Measurements from ENCODE around the gene HBZ. TPM values are rescaled to one million over a fixed set of nuclear protein-coding genes. Genes with fewer than 3 reads are reported as not detected.
A peak's percentile ranks its signal among the peaks of the same experiment; 100 is the strongest.

The HBZ gene
- total and polyA plus RNA-seq, 8 donors: not detected

- peaks cover 18 to 48% (median 31%) of the 10 kb centered on the region in 4 donors for H3K4me1 ChIP-seq
- 37 to 69% (median 44%) methylated on average over 9 to 11 of the region's 11 CpGs for WGBS, 5 donors
- H3K36me3 ChIP-seq: no peaks in the 10 kb centered on the region
- H3K4me3 ChIP-seq: no peak overlapping the region
- no peaks in the 10 kb centered on the region for H3K9me3 ChIP-seq
- DNase-seq: no peak
- intact Hi-C loops (cut with DNase I; ENCODE audit: low total_unique reads): no loop called here
- TF ChIP-seq EP300 (IDR thresholded peaks at IDR 0.05): no peak
- TF ChIP-seq POLR2AphosphoS5 (IDR thresholded peaks at IDR 0.05): no peak
- TF ChIP-seq POLR2A (IDR thresholded peaks at IDR 0.05): no peak
- no peak for TF ChIP-seq CTCF (IDR thresholded peaks at IDR 0.05)
- peaks cover 29 to 79% (median 69%) of the 10 kb centered on the region in 3 donors for H3K27me3 ChIP-seq
- no peak overlapping the region for H3K27ac ChIP-seq
Observed at GRCh38 chr16:177981-178667, 25.7 kb downstream of the HBZ start.

DNA sequence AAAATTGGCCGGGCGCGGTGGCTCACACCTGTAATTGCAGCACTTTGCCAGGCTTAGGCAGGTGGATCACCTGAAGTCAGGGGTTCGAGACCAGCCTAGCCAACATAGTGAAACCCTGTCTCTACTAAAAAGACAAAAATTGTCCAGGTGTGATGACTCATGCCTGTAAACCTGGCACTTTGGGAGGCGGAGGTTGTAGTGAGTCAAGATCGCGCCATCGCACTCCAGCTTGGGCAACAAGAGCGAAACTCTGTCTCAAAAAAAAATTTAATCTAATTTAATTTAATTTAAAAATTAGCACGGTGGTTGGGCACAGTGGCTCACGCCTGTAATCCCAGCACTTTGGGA is 26.2 kb downstream of the HBZ start:
- Histone ChIP-seq H3K4me1 (peaks cover 18 to 44% (median 29%) of the 10 kb centered on the region in 4 donors), H3K4me3 (no peak overlapping the region), H3K36me3 (no peaks in the 10 kb centered on the region), H3K27me3 (peaks cover 29 to 74% (median 64%) of the 10 kb centered on the region in 3 donors), H3K27ac (no peak overlapping the region), H3K9me3 (no peaks in the 10 kb centered on the region)
- intact Hi-C loops (cut with DNase I; ENCODE audit: low total_unique reads): no loop called here
- TF ChIP-seq EP300 (IDR thresholded peaks at IDR 0.05): no peak
- no peak for TF ChIP-seq POLR2A (IDR thresholded peaks at IDR 0.05)
- TF ChIP-seq CTCF (IDR thresholded peaks at IDR 0.05): no peak
- no peak for TF ChIP-seq POLR2AphosphoS5 (IDR thresholded peaks at IDR 0.05)
- DNase-seq: no peak
- WGBS, 5 donors: 79 to 84% (median 82%) methylated on average over 11 of the region's 11 CpGs

- Histone ChIP-seq H3K36me3 (no peaks in the 10 kb centered on the region), H3K4me1 (peaks cover 18 to 44% (median 29%) of the 10 kb centered on the region in 4 donors), H3K9me3 (no peaks in the 10 kb centered on the region), H3K27me3 (peaks cover 29 to 66% (median 63%) of the 10 kb centered on the region in 3 donors), H3K4me3 (no peak overlapping the region), H3K27ac (no peak overlapping the region)
- intact Hi-C loops (cut with DNase I; ENCODE audit: low total_unique reads): loop anchor here (5.0 kb wide), 1 partner anchor 62 kb away; no protein-coding TSS in a partner anchor
- WGBS, 5 donors: 73 to 79% (median 77%) methylated on average over 17 of the region's 17 CpGs
- no peak for DNase-seq
- TF ChIP-seq EP300 (IDR thresholded peaks at IDR 0.05): no peak
- no peak for TF ChIP-seq POLR2AphosphoS5 (IDR thresholded peaks at IDR 0.05)
- no peak for TF ChIP-seq POLR2A (IDR thresholded peaks at IDR 0.05)
- TF ChIP-seq CTCF (IDR thresholded peaks at IDR 0.05): no peak
Observed at GRCh38 chr16:179211-180092, 27.0 kb downstream of the HBZ start.

DNA sequence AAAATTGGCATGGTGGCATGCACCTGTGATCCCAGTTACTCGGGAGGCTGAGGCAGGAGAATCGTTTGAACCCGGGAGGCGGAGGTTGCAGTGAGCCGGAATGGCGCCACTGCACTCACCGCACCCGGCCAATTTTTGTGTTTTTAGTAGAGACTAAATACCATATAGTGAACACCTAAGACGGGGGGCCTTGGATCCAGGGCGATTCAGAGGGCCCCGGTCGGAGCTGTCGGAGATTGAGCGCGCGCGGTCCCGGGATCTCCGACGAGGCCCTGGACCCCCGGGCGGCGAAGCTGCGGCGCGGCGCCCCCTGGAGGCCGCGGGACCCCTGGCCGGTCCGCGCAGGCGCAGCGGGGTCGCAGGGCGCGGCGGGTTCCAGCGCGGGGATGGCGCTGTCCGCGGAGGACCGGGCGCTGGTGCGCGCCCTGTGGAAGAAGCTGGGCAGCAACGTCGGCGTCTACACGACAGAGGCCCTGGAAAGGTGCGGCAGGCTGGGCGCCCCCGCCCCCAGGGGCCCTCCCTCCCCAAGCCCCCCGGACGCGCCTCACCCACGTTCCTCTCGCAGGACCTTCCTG is 27.7 kb downstream of the HBZ start, which contains the start of gene HBQ1:
Gene HBQ1, plus strand, starts transcription at position 359 of the 575 bp plus-strand sequence. Its CDS starts 28 bp downstream, at position 387.
- H3K9me3 ChIP-seq: no peaks in the 10 kb centered on the region
- H3K4me1 ChIP-seq: peaks cover 18 to 44% (median 29%) of the 10 kb centered on the region in 4 donors
- H3K27me3 ChIP-seq: peaks cover 27 to 59% (median 55%) of the 10 kb centered on the region in 3 donors
- 9 to 34% (median 10%) methylated on average over 14 to 59 of the region's 59 CpGs for WGBS, 5 donors
- peak in 1 of 2 donors; percentile 67 for DNase-seq
- H3K36me3 ChIP-seq: peaks cover 0 to 3% (median 0%) of the 10 kb centered on the region in 4 donors
- TF ChIP-seq CTCF (IDR thresholded peaks at IDR 0.05) (peak in 1 of 7 experiments; percentile 28), EP300 (IDR thresholded peaks at IDR 0.05) (no peak), POLR2AphosphoS5 (IDR thresholded peaks at IDR 0.05) (no peak), POLR2A (IDR thresholded peaks at IDR 0.05) (no peak)
- intact Hi-C loops (cut with DNase I; ENCODE audit: low total_unique reads): loop anchor here (5.0 kb wide), 1 partner anchor 63 kb away; no protein-coding TSS in a partner anchor
- H3K4me3 ChIP-seq: peak within 1 kb of the TSS; percentile 18 to 49 (median 28)
- no peak within 1 kb of the TSS for H3K27ac ChIP-seq
